HepG2 (cell line): ENCODE results near the gene ADAMTSL4. TPM values are rescaled to one million over a fixed set of nuclear protein-coding genes. Genes with fewer than 3 reads are reported as not detected.

Experiments
- CENPT ChIP-seq: sonication (generic); formaldehyde crosslinking; IDR thresholded peaks from 2 replicates; pipeline ENCODE4 v1.8.0; 2022; ENCODE audit warnings: low read depth, mild to moderate bottlenecking, moderate library complexity, missing genetic modification reagents
- EED ChIP-seq: sonication (generic); formaldehyde crosslinking; IDR thresholded peaks from 2 replicates; pipeline ENCODE4 v1.5.0; 2020; ENCODE audit warnings: mild to moderate bottlenecking, missing genetic modification reagents
- FOXO1 ChIP-seq: sonication (generic); formaldehyde crosslinking; IDR thresholded peaks from 2 replicates; pipeline ENCODE4 v1.4.0; 2020; ENCODE audit warnings: missing genetic modification reagents
- HDAC6 ChIP-seq: fragments of 200-600 bp; sonication (generic); IDR thresholded peaks from 2 replicates; pipeline ENCODE4 v1.7.0; 2017; ENCODE audit warnings: mild to moderate bottlenecking, antibody characterized with exemption, low read length, low read depth
- HOXA7 ChIP-seq: sonication (generic); formaldehyde crosslinking; IDR thresholded peaks from 2 replicates; pipeline ENCODE4 v1.8.1; 2022; ENCODE audit warnings: mild to moderate bottlenecking, missing genetic modification reagents, moderate library complexity
- MIER3 ChIP-seq: IDR thresholded peaks from 2 replicates; pipeline ENCODE4 v1.6.1; 2016; ENCODE audit warnings: missing compliant biosample characterization, borderline replicate concordance
- MLLT10 ChIP-seq: sonication (generic); formaldehyde crosslinking; IDR thresholded peaks from 2 replicates; pipeline ENCODE4 v1.4.0; 2020; ENCODE audit warnings: missing genetic modification reagents
- MYC ChIP-seq: sonication (generic); formaldehyde crosslinking; IDR thresholded peaks from 2 replicates; pipeline ENCODE4 v1.9.0; 2021; ENCODE audit warnings: missing genetic modification reagents, borderline replicate concordance
- ONECUT2 ChIP-seq: sonication (generic); formaldehyde crosslinking; IDR thresholded peaks from 2 replicates; pipeline ENCODE4 v1.4.0; 2020; ENCODE audit warnings: missing genetic modification reagents
- REST ChIP-seq, 2 experiments: IDR thresholded peaks; 2 replicates each; pipeline ENCODE4 v1.6.1; 2011 to 2012; ENCODE audit warnings: low read length in 2 of 2, borderline replicate concordance in 1 of 2, low read depth in 1 of 2, mild to moderate bottlenecking in 1 of 2, moderate library complexity in 1 of 2
- RFX5 ChIP-seq: IDR thresholded peaks from 2 replicates; pipeline ENCODE4 v1.6.1; 2011; ENCODE audit warnings: low read depth, low read length, improper control_type of control experiment
- SAFB2 ChIP-seq: sonication (generic); formaldehyde crosslinking; IDR thresholded peaks from 2 replicates; pipeline ENCODE4 v1.5.1; 2020; ENCODE audit warnings: missing genetic modification reagents, low read depth, mild to moderate bottlenecking, borderline replicate concordance
- TOPORS ChIP-seq: sonication (generic); formaldehyde crosslinking; IDR thresholded peaks from 2 replicates; pipeline ENCODE4 v1.8.0; 2023; ENCODE audit warnings: mild to moderate bottlenecking, missing genetic modification reagents
- TRAFD1 ChIP-seq: sonication (generic); formaldehyde crosslinking; IDR thresholded peaks from 2 replicates; pipeline ENCODE4 v1.5.1; 2020; ENCODE audit warnings: missing genetic modification reagents, mild to moderate bottlenecking, borderline replicate concordance
- TRIM22 ChIP-seq: fragments of 450-650 bp; IDR thresholded peaks from 2 replicates; pipeline ENCODE4 v1.6.1; 2017
- ZFP90 ChIP-seq: sonication (generic); formaldehyde crosslinking; IDR thresholded peaks from 2 replicates; pipeline ENCODE4 v1.8.0; 2022; ENCODE audit warnings: missing genetic modification reagents, mild to moderate bottlenecking, inconsistent platforms, borderline replicate concordance
- ZNF12 ChIP-seq: sonication (generic); formaldehyde crosslinking; IDR thresholded peaks from 2 replicates; pipeline ENCODE4 v1.5.0; 2020; ENCODE audit warnings: missing genetic modification reagents
- ZNF333 ChIP-seq: sonication (generic); formaldehyde crosslinking; IDR thresholded peaks from 2 replicates; pipeline ENCODE4 v1.4.0; 2020; ENCODE audit warnings: mild to moderate bottlenecking, missing genetic modification reagents, borderline replicate concordance
- ZNF362 ChIP-seq: sonication (generic); formaldehyde crosslinking; IDR thresholded peaks from 2 replicates; pipeline ENCODE4 v1.4.0; 2020; ENCODE audit warnings: missing genetic modification reagents, mild to moderate bottlenecking, borderline replicate concordance
- ZNF841 ChIP-seq: sonication (generic); formaldehyde crosslinking; IDR thresholded peaks from 2 replicates; pipeline ENCODE4 v1.8.1; 2023; ENCODE audit warnings: missing genetic modification reagents, borderline replicate concordance
- ZSCAN9 ChIP-seq: IDR thresholded peaks from 2 replicates; pipeline ENCODE4 v1.6.1; 2016; ENCODE audit warnings: borderline replicate concordance
- polyA plus RNA-seq, 8 experiments: library from polyadenylated mRNA; depleted of rRNA in 3 of 8; stranded (reverse) in 7 of 8; unstranded in 1 of 8; fragments of >200 nt; fragmentation: Illumina TruSeq in 4 of 8; extraction: Trizol in 4 of 8; gene quantifications; 2 replicates each; pipeline versions ENCODE4 v1.2.1 to v1.2.3, GENCODE V29; 2011 to 2016; ENCODE audit warnings: low read depth in 4 of 8, missing spikeins in 1 of 8, mixed read lengths in 1 of 8; ENCODE audit not compliant: insufficient read depth in 1 of 8
- total RNA-seq, 5 experiments: library from RNA; depleted of rRNA; stranded (reverse); fragments of >200 nt; fragmentation: Illumina TruSeq; extraction: Trizol; gene quantifications; 2 replicates each; pipeline ENCODE4 v1.2.3, GENCODE V29; 2016; ENCODE audit warnings: low read depth in 1 of 5

ADAMTSL4 gene
- total and polyA plus RNA-seq, 2 of the 13 experiments (the other 11 are each of a cell fraction or from before 2014, with no cell fraction given) = 3.9 to 16.4 TPM

GRCh38 chr1:150515328-150516049 is 33.7 kb upstream of the ADAMTSL4 start, which contains the start of gene FALEC (continued):
- TF ChIP-seq ZSCAN9 (CRISPR knock-in tag) (no peak), MLLT10 (CRISPR knock-in tag) (no peak), MYC (CRISPR knock-in tag) (peak; percentile 79; the same call in 1 of the 2 replicates), HDAC6 (no peak), SAFB2 (no peak), EED (CRISPR knock-in tag) (no peak), TOPORS (CRISPR knock-in tag) (0 out of 2 replicates have a peak, but pooled peaks have one; percentile 19), RFX5 (no peak; the same call in 1 of the 2 replicates), ZNF333 (no peak), FOXO1 (CRISPR knock-in tag) (0 out of 2 replicates have a peak, but pooled peaks have one; percentile 9), TRAFD1 (CRISPR knock-in tag) (no peak), REST (IDR thresholded peaks at IDR 0.05; ENCODE audit: borderline replicate concordance in 1 of 2, low read depth in 1 of 2, low read length in 2 of 2) (no peak), CENPT (no peak), ZFP90 (CRISPR knock-in tag) (no peak; the same call in 1 of the 2 replicates), HOXA7 (CRISPR knock-in tag) (no peak), ZNF841 (no peak), MIER3 (CRISPR knock-in tag) (no peak), ZNF12 (CRISPR knock-in tag) (no peak), ONECUT2 (CRISPR knock-in tag) (no peak), ZNF362 (CRISPR knock-in tag) (no peak), TRIM22 (no peak)
